Hematopoietic multipotent progenitor cell treated with erythropoietin and hydrocortisone succinate and interleukin-3 and kit ligand, for 17 days (in vitro differentiated cells): ENCODE data around the gene OXNAD1.

Source experiments
- DNase-seq: peaks from one replicate; pipeline ENCODE4 v3.0.0-alpha.2; 2015; ENCODE audit warnings: low spot score

The OXNAD1 gene

GRCh38 chr3:16247282-16248061 lies 17.5 kb upstream of the OXNAD1 start:
- DNase-seq: peak; percentile 81

DNA sequence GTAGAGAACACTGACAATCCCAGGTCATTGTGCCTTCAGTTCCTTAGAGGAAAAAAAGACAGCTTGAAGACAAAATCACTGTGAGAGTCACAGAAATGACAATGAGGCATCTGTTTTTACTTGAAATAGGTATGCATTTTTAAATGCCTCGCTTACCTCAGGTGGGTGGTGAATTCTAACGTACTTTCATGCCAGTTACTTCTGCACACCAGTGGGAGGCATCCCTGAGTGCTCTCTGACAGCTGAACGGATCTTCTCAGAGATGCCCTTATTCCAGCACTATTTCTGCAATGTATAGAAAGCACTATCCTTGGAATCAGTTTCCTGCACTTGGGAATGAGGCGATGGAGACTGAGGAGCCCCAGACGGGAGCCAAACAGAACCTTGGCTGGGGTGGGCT lies 16.5 kb upstream of the OXNAD1 start:
- no peak for DNase-seq

GRCh38 chr3:16249336-16249735 lies 15.7 kb upstream of the OXNAD1 start:
- DNase-seq: peak; percentile 44

DNA sequence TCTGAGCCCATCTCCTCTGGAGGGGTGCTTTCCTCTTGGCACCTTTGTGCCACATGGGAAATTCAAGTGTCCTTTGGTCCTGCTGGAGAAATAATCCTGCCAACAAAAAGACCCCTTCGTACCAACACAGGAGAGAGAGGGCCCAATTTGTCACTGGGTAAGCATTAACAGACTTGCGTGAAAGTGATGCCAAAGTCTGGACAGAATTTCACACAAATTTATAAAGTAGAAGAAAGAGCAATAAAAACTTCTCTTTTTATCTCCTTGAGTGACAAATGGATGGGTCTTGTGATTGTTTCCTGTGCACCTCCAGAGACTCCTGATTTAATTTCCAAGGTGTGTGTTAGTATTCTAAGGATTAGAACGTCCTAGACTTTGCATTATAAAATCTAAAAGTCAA lies 15.1 kb upstream of the OXNAD1 start:
- no peak for DNase-seq

DNA sequence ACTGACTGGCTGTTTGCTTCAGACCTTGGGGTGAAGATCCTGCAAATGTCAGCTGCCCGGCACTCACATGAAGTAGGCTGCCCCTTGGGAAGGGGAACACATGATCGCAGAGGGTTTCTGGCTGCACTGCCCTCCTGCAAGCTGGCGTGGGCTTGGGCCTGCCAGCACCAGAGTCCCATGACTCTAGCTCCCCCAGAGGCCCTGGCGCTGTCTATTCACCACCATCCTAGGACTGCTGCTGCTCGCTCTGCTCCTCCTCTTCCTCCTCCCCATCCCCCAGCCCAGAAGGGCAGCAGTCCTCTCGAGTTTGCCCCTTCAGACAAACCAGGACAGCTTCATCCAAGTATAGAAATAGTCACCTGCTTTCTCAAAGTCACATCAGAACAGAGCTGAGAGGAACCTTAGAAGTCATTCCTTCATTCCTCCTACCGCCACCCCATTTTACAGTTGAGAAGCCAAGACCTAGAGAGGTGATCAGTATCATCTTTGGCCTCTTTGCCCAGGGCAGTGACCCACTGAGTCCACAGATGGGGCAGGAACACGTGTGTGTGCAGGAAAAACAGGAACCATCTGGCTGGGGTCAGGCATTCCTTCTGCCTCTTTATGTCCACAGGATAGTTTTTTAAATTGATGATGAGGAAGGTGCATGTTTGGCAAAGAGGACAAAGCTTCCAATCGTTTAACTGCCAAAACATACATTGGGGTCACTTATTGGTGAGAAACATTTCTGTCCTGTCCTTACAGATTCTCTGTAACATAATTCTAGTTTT lies 13.5 kb upstream of the OXNAD1 start:
- no peak for DNase-seq

GRCh38 chr3:16252243-16252978 lies 12.6 kb upstream of the OXNAD1 start:
- no peak for DNase-seq

DNA sequence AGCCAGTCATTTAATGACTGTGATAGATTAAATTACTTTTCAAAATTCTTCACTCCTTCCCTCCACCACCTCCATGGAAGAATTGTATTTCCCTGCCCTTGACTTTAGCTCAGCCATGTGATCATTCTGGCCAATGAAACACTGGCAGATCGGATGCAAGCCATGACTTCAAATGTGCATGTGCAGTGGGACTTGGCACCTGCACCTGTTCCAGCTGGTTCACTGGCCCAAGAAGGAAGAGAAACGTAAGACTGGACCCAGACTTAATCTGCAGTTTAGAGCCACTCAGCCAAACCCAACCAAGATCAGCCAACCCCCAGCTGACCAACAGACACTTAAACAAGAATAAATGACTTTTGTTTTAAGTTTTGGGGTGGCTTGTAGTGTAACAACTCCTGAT lies 12.0 kb upstream of the OXNAD1 start:
- no peak for DNase-seq

- no peak for DNase-seq
Measured at GRCh38 chr3:16253601-16254000, 11.4 kb upstream of the OXNAD1 start.

DNA sequence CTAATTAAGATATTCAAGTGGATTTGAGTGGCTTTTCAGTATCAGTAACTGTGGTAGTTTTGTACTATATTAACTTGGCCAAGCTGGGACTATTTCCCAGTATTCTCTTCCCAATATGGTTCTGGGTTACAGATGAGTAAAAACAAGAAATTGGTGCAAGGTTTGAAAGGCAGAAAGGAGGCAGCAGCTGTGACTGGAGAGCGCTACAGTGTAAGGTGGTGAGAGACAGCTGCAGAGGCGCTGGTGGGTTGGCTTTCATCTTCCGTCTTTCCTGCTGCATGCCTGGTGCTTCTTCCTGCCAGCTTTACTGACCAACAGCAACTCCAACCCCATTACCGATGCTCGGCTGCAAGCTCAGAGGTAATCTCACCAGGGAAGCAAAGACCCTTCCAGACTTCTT lies 10.1 kb upstream of the OXNAD1 start:
- no peak for DNase-seq

DNA sequence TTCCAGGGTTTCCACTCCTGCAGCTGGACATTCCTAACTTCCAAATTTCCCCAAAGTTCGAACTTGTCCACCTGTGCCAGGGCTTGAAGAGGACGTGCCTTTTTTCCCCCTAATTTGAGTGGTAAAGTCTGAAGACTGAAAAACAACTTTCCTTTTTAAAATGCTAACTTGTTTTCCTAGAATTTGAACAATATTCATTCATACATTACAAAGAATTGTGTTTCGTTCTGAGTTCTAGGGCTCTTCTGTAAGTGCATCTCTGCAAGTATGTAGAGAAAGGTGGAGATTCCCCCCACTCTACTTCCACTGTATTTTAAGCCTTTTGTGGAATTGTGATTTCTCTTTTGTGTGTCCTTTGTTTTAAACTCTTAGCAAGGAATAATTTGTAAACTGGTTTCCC lies 9.7 kb upstream of the OXNAD1 start:
- DNase-seq: no peak

DNA sequence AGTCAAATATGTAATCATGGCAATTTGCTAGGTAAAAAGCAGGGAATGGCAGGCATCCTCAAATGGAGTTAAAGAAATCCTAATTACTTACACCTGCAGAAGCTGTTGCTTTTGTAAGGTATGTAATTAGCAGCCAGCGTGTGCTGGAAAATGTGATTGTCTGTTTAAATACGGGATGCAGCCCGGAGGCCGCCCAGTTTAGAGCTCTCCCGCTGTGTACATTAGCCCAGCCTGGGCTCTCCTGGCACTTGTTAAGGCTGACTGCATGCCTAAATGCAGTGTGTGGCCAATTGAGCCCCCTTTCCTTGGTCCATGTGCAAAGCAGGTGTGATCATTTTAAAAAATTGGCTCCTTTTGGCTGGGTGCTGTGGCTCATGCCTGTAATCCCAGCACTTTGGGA lies 9.3 kb upstream of the OXNAD1 start:
- DNase-seq: no peak

DNA sequence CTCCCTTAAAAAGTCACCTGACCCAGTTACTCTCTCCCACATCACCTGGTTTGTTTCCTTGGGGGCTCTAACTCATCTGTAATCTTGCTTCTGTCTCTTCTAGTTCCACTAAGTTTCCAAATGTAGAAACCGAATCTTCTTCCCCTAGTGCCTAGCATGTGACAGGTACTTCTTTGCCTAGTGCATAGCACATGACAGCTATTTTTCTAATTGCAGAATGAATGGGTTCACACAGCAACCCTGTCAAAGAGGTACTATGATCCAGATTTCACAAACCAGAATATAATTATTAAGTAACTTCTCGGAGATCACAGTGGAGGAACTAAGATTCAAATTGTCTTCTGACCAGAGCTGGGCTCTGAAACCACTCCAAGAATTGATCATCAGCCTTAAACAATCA lies 7.7 kb upstream of the OXNAD1 start:
- DNase-seq: no peak

DNA sequence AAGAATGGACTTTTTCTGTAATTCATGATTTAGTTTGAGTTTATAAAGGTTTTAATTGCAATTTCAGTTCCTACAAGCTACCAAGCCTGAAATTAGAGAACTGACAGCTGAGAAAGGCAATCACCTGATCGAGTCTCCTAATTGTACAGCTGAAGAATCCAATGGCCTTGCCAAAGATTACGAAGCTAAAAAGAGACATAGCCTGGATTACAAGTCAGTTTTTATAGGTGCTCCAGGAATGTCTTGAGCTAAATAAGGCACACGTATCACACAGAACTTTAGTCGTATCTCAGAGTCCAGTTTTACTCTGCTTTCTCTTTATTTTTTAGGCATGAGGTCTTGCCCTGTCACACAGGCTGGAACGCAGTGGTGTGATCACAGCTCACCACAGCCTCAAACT lies 6.8 kb upstream of the OXNAD1 start:
- DNase-seq: no peak

DNA sequence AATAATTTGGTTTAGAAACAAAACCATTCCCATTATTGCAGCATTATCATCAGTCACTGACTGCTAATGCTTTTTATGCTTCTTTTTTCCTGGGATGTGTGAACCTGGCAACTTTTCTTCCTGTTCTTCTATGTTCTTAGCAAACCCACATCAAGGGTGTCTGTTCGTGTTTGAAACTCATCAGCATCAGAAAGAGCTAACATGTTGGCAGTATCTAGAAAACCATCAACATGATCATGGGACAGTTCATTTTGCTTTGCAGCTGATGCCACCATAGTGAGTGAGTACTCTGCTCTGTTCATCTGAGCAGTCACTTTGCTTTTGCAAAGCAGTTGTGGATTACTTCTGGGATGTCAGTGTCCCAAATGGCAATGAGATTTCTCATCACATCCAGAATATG lies 6.1 kb upstream of the OXNAD1 start:
- no peak for DNase-seq

DNA sequence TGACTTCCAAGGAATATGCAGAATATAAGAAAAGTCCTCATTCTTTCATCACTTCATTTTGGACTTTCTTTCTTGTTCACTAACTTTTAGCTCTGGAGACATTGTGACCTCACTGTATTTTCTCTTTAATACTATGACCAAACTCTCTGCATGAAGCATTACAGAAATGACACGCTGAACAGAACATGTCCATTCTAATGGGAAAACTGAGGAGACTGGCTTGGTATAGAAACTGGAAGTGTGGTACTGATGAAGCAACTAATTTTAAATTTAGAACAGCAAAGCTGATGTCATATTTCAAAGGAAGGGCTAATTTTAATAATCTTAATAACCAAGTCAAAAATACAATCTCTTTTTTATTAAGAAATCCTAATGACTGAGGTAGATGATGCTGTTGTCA lies 5.0 kb upstream of the OXNAD1 start:
- DNase-seq: no peak

GRCh38 chr3:16262174-16262573 lies 2.8 kb upstream of the OXNAD1 start:
- DNase-seq: no peak

DNA sequence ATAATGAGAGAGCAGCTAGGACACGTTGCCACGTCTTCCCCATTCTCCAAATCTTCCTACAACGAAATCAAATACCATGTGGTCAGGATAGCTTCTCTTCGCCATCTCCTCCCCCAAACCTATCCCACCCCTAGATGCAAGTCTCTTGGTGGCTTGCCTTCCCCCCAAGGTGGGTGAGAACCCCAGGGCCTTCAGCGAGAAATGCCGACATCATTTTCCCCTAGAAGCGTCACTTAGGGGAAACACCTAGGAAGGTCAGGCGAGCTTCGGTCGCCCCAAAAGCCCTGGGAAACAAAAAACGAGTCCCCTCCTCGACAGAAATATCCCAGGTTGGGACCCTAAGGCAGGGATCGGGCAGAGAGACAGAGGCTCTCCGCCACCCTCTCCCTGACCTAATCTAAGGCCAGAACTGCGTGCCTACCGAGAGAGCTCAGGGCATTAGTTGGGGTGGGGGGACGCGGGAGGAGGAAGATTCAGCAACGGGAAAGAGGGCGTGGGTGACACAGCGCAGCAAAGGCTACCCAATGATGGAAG lies 771 bp upstream of the OXNAD1 start:
- DNase-seq: no peak

- no peak for DNase-seq
Measured at GRCh38 chr3:16265455-16265786, 409 bp downstream of the OXNAD1 start.

DNA sequence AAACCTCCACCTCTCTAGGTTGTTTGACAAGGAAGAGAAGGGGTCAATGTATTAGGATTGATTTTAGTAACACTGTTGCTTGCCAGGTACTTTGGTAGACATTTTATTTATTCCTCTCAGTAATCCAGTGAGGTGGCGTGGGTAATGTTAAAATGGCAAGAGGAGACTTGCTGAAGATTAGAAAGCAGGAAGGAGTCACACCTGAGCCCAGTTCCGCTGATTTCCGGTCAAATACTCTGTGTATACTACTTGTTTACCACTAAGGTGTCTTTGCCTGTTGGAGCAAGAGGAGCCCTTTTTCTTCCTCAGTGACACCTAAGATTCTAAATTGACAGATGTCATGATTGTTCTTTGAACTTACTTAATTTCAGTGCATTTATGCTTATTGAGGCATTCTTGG lies 1.7 kb downstream of the OXNAD1 start:
- DNase-seq: no peak

GRCh38 chr3:16270855-16271254 lies 5.8 kb downstream of the OXNAD1 start:
- DNase-seq: no peak

DNA sequence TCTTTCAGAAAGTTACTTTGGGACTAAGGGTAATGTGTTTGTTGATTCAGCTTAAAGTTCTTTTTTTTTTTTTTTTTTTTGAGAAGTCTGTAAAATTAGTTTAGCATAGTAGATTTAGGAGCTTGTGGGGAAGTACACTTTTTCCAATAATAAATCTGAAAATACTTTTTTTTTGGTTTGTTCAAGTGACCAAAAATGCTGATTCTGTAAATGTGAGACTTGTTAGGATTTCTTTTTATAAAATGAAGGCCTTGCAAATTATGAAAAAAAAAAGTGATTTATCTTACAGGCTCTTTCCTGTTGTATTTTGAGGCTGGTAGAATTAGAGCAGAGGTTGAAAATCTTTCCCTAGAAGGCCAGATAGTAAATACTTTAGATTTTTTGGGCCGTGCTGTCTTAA lies 7.6 kb downstream of the OXNAD1 start:
- no peak for DNase-seq

GRCh38 chr3:16273867-16274266 lies 8.9 kb downstream of the OXNAD1 start:
- no peak for DNase-seq

DNA sequence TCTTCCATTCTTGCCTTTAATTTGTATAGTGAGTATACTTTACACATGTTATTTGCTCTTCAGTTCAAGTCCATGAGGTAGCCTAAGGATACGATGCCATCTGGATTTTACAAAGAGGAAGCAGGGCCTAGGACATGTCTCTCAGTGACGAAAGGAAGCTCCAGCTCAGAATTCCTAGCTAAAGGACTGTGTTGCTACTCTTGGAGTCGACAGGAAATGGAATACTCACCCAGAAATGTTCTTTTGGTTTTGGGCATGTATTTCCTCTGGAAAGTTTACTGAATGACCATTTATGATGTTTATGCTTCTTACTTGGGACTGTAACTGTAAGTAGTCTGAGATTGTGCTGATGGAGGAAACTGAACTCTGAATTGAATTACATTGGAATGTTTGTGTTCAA lies 12.5 kb downstream of the OXNAD1 start:
- no peak for DNase-seq
